Peyer's patch (tissue), 4 donors: ENCODE results near the gene TNFSF4.

ENCODE experiments used
- CTCF ChIP-seq, 6 experiments: fragments of 450-650 bp in 4 of 6; fragments of 200-600 bp in 2 of 6; sonication (generic) in 1 of 6; IDR thresholded peaks; one replicate each; pipeline ENCODE4 v1.5.1; 2017 to 2019; ENCODE audit warnings: antibody characterized with exemption in 6 of 6, mild to moderate bottlenecking in 3 of 6, moderate library complexity in 1 of 6
- POLR2A ChIP-seq, 2 donors: fragments of 450-650 bp; IDR thresholded peaks; one replicate each; pipeline ENCODE4 v1.5.1; 2017; ENCODE audit warnings: antibody characterized with exemption in 2 of 2, mild to moderate bottlenecking in 2 of 2, moderate library complexity in 2 of 2

GRCh38 chr1:173176246-173176645 lies 30.9 kb downstream of the TNFSF4 start:
- TF ChIP-seq CTCF (IDR thresholded peaks at IDR 0.05) (no peak), POLR2A (IDR thresholded peaks at IDR 0.05) (no peak)
